GM19467 (cell line): ENCODE data around the gene RELN.
A peak's percentile ranks its signal among the peaks of the same experiment; 100 is the strongest.
"Not testable (repeated sequence)": the region's sequence is repeated elsewhere in the genome, so short reads cannot be mapped to it uniquely, and the experiment has no call there.

ENCODE experiments used
- ATAC-seq: cut with Tn5 transposase; IDR thresholded peaks from one replicate; pipeline ENCODE4 v1.9.1; 2021; ENCODE audit warnings: mild to moderate bottlenecking, moderate library complexity; ENCODE audit not compliant: unreplicated experiment

The RELN gene

GRCh38 chr7:103989200-103989784, at the start of gene RELN:
Gene RELN (minus strand): TSS chr7:103989658. CDS start chr7:103989356, 302 bp downstream.
- ATAC-seq, result no peak

DNA sequence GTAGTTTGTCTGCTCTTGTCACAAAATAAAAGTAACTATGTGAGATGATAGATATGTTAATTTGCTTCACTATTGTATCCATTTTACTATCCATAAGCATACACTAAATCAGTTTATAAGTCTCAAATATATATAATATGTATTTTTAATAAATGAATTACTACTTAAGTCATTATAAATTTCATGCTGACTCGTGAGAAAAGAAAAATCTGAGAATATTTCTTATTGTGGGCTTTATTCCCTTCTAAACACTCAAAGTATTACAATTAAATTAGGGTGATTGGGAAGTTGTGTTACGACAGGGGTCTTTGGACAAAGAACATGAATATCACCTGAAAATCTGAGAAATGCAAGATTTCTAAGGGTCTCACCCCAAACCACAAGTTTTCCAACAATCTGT, 48.7 kb upstream of the RELN start:
- no peak for ATAC-seq

- ATAC-seq, result not testable (repeated sequence)
Observed at GRCh38 chr7:104036889-104037288, 47.4 kb upstream of the RELN start.

DNA sequence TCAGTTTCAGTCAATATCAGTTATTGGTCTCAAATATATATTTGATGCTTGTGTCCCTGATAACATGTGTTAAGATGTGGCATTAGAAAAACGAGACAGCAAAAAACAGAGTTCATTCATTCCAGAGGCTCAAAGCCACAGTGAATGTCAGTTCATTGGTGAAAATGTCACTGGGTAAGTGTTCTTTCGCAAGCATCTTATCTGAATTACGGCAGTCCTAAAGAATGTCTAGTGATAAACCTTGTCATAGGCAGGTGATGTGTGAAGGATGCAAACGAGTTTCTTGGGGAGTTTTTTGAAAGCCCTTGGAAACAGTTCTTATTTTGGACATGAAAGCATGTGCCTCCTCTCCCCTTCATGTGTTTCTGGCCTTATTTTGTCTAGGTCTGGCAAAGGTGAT, 45.9 kb upstream of the RELN start:
- no peak for ATAC-seq

DNA sequence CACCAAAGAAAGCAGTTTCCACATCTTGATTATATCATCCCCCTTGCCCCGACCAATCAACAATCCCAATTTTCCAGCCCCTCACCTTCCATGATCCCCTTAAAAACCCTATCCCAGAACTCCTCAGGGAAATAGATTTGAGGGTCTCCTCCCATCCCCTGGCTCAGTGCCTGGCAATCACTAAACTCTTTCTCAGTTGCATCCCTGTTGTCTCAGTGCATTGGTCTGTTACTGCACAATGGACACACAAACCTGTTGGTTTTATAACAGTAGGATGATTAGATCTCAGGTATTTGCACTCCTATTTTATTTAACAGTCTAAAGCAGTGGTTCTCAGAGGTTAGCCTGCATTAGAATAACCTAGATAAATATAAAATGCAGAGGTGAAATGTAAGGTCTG, 45.2 kb upstream of the RELN start:
- no peak for ATAC-seq

- ATAC-seq, result no peak
Observed at GRCh38 chr7:104033837-104034236, 44.4 kb upstream of the RELN start.

GRCh38 chr7:104032486-104032885, 43.0 kb upstream of the RELN start:
- no peak for ATAC-seq

GRCh38 chr7:104029765-104030164, 40.3 kb upstream of the RELN start:
- no peak for ATAC-seq

- no peak for ATAC-seq
Observed at GRCh38 chr7:104024632-104025031, 35.2 kb upstream of the RELN start.

DNA sequence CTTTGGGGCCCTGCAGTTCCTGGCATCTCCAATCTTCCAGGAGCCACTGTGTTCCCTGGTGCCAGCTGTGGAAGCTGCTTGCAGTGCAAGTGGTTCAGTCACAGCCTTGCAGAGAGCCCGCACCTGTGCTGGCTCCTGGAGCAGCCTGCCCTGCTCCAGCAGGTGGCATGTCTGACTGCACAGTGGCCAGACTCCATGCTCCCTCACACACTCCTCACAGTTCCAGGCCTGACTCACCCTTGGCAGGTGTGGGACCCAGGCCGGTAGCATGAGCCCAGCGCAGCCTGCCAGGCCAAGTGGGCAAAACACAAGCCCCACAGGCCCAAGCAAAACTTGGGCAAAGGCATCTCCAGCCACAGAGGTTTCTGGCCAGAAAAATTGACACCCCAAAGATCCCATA, 33.6 kb upstream of the RELN start:
- ATAC-seq, result no peak

DNA sequence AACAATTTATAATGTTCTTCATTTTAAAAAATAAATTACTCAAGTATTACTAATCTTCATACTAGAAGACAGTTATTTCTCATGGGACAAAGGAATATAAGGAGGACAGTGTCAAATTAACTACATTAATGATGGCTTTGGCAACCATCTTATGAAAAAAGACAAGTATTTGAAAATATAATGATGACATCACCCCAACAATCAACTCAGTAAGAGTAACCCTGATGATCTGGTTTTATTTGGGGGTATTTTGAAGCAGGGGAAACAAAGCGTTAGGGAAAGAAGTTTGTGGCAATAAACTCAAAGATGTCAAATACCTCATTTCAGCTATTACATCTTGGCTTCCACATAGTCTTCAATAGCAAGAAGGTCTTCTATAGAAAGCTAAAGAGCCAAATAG, 29.0 kb upstream of the RELN start:
- ATAC-seq, result no peak

- no peak for ATAC-seq
Observed at GRCh38 chr7:104017001-104017400, 27.5 kb upstream of the RELN start.

DNA sequence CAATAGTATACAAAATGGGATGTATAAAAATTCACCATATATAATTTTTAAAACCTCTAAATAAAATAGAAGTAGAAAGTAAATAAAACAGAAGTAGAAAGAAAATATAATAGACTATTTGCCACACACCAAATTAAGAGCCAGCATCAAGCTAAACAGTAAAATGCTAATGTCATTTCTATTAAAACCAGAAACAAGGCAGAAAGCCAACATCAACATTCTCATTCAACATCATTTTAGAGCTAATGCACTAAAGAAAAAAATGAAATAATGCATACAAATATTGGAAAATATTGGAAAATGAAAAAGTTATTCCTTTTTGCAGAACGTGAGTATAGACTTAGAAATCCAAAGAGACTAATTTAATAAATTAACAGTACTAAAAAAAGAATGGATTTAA, 23.4 kb upstream of the RELN start:
- no peak for ATAC-seq

DNA sequence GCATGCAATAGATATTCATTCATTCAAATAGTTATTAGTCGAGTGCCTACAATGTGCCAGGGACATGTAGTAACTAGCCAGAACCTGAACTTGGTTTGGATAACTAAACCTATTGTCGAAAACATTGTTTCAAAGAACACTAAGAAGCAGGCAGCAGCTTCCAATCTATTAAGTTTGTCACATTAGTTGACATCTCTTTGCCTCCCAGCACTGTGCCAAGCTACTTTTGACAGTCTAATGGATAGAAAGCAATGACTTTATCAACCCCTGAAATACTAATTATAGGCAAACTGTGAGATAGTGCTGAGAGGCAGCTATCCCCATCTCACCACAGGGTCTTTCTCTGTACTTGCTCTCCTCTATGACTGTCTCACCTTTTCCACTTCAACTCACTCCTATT, 22.4 kb upstream of the RELN start:
- ATAC-seq, result no peak

DNA sequence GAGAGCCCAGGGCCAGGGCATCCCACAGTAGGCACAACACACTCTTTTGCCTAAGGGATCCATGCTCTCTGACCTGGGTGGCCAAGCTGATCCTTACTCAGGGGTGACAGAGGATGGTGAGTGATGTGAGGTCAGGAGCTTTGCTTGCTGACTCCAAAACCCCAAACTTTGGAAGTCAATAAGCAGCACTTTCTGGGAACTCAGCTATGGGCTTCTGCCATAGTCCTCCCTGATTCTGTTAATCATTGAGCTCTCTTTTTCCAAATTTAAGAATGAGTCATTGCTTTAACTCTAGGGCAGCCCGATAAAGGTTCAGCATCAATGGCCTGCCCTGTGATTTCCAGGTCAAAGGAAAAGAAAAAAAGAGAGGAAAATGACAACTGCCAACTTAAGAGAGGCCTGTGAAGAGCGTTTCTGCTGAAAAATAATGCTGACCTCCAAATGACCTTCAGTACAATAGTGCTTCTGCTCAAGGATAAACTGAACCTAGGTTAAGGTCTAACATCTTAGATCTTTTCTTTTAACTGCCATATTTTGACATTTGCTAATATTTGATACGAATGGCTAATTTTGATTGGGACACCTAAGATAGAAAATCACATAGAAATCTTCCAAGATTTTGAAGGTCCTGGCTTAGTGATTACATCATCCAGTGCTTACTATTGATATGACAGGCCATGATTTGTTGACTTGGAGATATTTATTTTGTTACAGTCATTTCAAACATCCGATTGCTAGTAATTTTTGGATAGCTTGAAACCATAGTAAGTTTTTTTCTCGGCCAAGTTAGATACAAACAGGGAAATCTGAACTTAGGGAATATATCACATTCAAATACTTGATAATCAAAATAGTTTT, 20.8 kb upstream of the RELN start:
- no peak for ATAC-seq

- no peak for ATAC-seq
Observed at GRCh38 chr7:104008107-104008506, 18.6 kb upstream of the RELN start.

- no peak for ATAC-seq
Observed at GRCh38 chr7:104007614-104008013, 18.2 kb upstream of the RELN start.

DNA sequence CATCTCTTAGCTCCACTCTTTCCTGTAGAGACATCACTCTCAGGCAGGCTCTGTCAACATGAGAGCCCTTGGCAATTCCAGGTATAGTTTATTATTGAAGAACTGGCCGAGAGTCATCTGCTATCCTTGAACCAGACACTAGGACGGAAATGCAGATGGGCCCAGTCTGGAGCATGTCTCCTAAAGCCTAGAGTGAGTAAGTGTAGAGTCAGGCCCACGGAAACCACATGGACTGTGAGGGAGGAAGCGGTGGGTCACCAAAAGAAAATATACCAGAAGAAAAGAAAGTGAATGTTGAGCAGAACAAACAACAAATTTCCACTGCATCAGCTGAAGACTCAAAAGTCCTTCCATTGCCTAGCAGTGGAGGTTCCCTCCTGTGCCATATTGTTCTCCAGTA, 15.7 kb upstream of the RELN start:
- ATAC-seq, result no peak

DNA sequence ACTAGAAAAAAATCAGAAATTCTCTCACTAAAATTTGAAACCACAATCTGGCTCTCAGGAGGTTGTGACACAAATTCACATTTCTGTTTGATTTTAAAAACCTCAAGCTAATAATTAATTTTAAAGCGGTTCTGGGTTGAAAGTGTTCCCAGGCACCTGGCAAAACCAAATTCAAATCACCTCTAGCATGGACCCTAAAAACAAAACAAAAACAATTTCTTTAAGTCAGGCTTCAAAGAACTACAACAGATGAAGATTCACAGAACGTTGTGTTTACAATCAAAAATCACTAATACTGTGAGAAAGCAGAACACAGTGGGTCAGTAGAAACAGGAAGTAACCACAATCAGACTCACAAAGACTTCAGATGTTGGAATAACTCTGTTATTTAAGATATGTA, 7.2 kb upstream of the RELN start:
- peak; percentile 66 for ATAC-seq

DNA sequence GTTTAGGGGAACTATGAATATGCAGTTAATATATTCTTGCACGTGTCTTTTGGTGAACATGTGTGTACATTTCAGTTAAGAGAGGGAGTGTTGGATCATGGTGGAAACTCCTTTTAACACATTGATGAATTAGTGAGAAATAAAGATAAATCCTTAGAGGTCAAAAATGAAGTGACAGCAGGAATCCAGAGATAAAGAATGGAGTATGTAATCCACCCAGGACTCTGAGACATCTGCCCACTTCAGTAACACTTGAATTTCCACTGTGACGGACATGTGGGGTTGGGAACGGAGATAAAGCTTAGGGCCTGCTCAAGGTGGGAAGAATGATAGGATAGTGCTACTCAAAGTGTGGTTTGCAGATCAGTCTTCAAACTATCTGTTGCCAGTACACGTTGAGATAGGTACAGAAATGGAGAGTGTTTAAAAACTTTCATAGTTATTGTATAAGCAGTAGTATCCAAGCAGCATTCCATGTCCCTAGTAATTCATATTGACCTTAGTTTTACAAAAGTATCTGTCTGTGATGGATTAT, 6.6 kb upstream of the RELN start:
- ATAC-seq, result no peak

DNA sequence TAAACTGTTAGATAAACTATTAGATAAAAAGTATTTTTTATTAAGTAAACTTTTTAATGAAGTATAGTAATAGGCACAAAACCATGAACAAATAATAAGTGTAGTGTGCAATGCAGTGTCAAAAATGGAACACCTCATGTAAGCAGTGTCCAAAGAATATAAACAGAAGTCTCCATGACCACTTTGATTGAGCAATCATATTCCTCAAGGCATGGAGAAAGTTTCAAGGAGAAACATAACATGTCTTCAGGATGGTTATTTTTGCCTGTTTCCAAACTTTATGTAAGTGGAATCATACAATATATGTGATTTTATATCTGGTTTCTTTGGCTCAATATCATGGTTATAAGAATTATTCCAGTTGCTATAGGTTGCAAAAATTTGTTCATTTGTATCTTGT, 6.1 kb upstream of the RELN start:
- ATAC-seq, result no peak

GRCh38 chr7:103993551-103993950, 4.1 kb upstream of the RELN start:
- no peak for ATAC-seq
